Karpas-422 (cell line): ENCODE measurements around the gene LANCL3. TPM values are rescaled to one million over a fixed set of nuclear protein-coding genes. Genes with fewer than 3 reads are reported as not detected.

Experiments
- DNase-seq: peaks from one replicate; pipeline ENCODE4 v3.0.0-alpha.2; 2015
- H2AFZ ChIP-seq: fragments of 200-600 bp; sonication (generic); 2 replicates; pipeline ENCODE4 v1.6.1; 2014; ENCODE audit warnings: antibody characterized with exemption, low read length, mixed read lengths
- H3K27ac ChIP-seq: fragments of 200-600 bp; sonication (generic); 2 replicates; pipeline ENCODE4 v1.5.1; 2014; ENCODE audit warnings: mild to moderate bottlenecking, low read length, moderate library complexity
- H3K27me3 ChIP-seq: fragments of 200-600 bp; sonication (generic); 2 replicates; pipeline ENCODE4 v1.6.1; 2014; ENCODE audit warnings: low read length, mixed read lengths
- H3K36me3 ChIP-seq: fragments of 200-600 bp; sonication (generic); 2 replicates; pipeline ENCODE4 v1.6.1; 2014; ENCODE audit warnings: low read length, mixed read lengths; ENCODE audit not compliant: insufficient read depth
- H3K4me1 ChIP-seq: fragments of 200-600 bp; sonication (generic); 2 replicates; pipeline ENCODE4 v1.6.1; 2014; ENCODE audit warnings: mild to moderate bottlenecking, low read length, mixed read lengths
- H3K4me2 ChIP-seq: fragments of 200-600 bp; sonication (generic); 2 replicates; pipeline ENCODE4 v1.6.1; 2014; ENCODE audit warnings: low read length, low read depth, mild to moderate bottlenecking; ENCODE audit not compliant: poor library complexity, severe bottlenecking
- H3K4me3 ChIP-seq: fragments of 200-600 bp; sonication (generic); 2 replicates; pipeline ENCODE4 v1.5.1; 2014; ENCODE audit warnings: mild to moderate bottlenecking, antibody characterized with exemption, low read length, mixed read lengths
- H3K79me2 ChIP-seq: fragments of 200-600 bp; sonication (generic); 2 replicates; pipeline ENCODE4 v1.6.1; 2014; ENCODE audit warnings: mild to moderate bottlenecking, low read length, mixed read lengths
- H3K9ac ChIP-seq: fragments of 200-600 bp; sonication (generic); 2 replicates; pipeline ENCODE4 v1.6.0; 2014; ENCODE audit warnings: low read length
- H3K9me2 ChIP-seq: fragments of 200-600 bp; sonication (generic), shearing (Covaris generic); replicated peaks from 2 replicates; pipeline ENCODE4 v1.6.0; 2014; ENCODE audit warnings: mild to moderate bottlenecking, low read length, moderate library complexity; ENCODE audit not compliant: insufficient read depth
- H3K9me3 ChIP-seq: fragments of 300-700, 200-600 bp; sonication (generic); 2 replicates; pipeline ENCODE4 v1.6.1; 2014; ENCODE audit warnings: low read length, mixed read lengths
- H4K20me1 ChIP-seq: fragments of 200-600 bp; sonication (generic); 2 replicates; pipeline ENCODE4 v1.6.1; 2014; ENCODE audit warnings: mild to moderate bottlenecking, antibody characterized with exemption, low read length, low read depth; ENCODE audit not compliant: insufficient read depth
- total RNA-seq: library from RNA; depleted of rRNA; stranded (reverse); fragments of >200 nt; shearing (Covaris generic); gene quantifications from 2 replicates; pipeline ENCODE4 v1.2.3, GENCODE V29; 2014; ENCODE audit warnings: low replicate concordance

The LANCL3 gene
- total RNA-seq, 1 experiment from 2014 or later, result not detected

- Histone ChIP-seq H3K9me2 (no peaks in the 10 kb centered on the region), H3K4me1 (no peaks in the 10 kb centered on the region), H3K9ac (no peak overlapping the region), H3K27ac (no peak overlapping the region), H2AFZ (no peak overlapping the region), H4K20me1 (no peaks in the 10 kb centered on the region), H3K36me3 (no peaks in the 10 kb centered on the region), H3K4me2 (no peak overlapping the region), H3K27me3 (no peaks in the 10 kb centered on the region), H3K9me3 (no peaks in the 10 kb centered on the region), H3K4me3 (no peak overlapping the region), H3K79me2 (no peaks in the 10 kb centered on the region)
- DNase-seq, result no peak
Observed at GRCh38 chrX:37686369-37686995, 115.0 kb downstream of the LANCL3 start.

- no peaks in the 10 kb centered on the region for H3K36me3 ChIP-seq
- no peaks in the 10 kb centered on the region for H3K9me3 ChIP-seq
- H3K27ac ChIP-seq, result no peak overlapping the region
- H3K4me2 ChIP-seq, result no peak overlapping the region
- no peak overlapping the region for H3K4me3 ChIP-seq
- no peaks in the 10 kb centered on the region for H3K4me1 ChIP-seq
- no peak overlapping the region for H2AFZ ChIP-seq
- no peaks in the 10 kb centered on the region for H3K27me3 ChIP-seq
- DNase-seq, result no peak
- no peaks in the 10 kb centered on the region for H3K79me2 ChIP-seq
- no peaks in the 10 kb centered on the region for H3K9me2 ChIP-seq
- H4K20me1 ChIP-seq, result no peaks in the 10 kb centered on the region
- H3K9ac ChIP-seq, result no peak overlapping the region
Observed at GRCh38 chrX:37686996-37687395, 115.5 kb downstream of the LANCL3 start.

GRCh38 chrX:37690119-37690518, 118.7 kb downstream of the LANCL3 start:
- Histone ChIP-seq H3K9me2 (no peaks in the 10 kb centered on the region), H3K36me3 (no peaks in the 10 kb centered on the region), H3K27me3 (no peaks in the 10 kb centered on the region), H3K4me1 (no peaks in the 10 kb centered on the region), H3K4me3 (no peak overlapping the region), H3K9me3 (no peaks in the 10 kb centered on the region), H2AFZ (no peak overlapping the region), H3K9ac (no peak overlapping the region), H3K79me2 (no peaks in the 10 kb centered on the region), H3K27ac (no peak overlapping the region), H4K20me1 (no peaks in the 10 kb centered on the region), H3K4me2 (no peak overlapping the region)
- no peak for DNase-seq

- Histone ChIP-seq H3K27me3 (no peaks in the 10 kb centered on the region), H3K4me2 (no peak overlapping the region), H2AFZ (no peak overlapping the region), H3K9ac (no peak overlapping the region), H3K36me3 (no peaks in the 10 kb centered on the region), H3K9me2 (no peaks in the 10 kb centered on the region), H3K79me2 (no peaks in the 10 kb centered on the region), H3K4me1 (no peaks in the 10 kb centered on the region), H3K4me3 (no peak overlapping the region), H3K27ac (no peak overlapping the region), H4K20me1 (no peaks in the 10 kb centered on the region), H3K9me3 (no peaks in the 10 kb centered on the region)
- no peak for DNase-seq
Observed at GRCh38 chrX:37692918-37693317, 121.5 kb downstream of the LANCL3 start.

- Histone ChIP-seq H3K4me3 (no peak overlapping the region), H3K9me2 (no peaks in the 10 kb centered on the region), H3K9me3 (no peaks in the 10 kb centered on the region), H3K27ac (no peak overlapping the region), H3K9ac (no peak overlapping the region), H3K79me2 (no peaks in the 10 kb centered on the region), H4K20me1 (no peaks in the 10 kb centered on the region), H3K27me3 (no peaks in the 10 kb centered on the region), H3K4me1 (no peaks in the 10 kb centered on the region), H3K36me3 (no peaks in the 10 kb centered on the region), H2AFZ (no peak overlapping the region), H3K4me2 (no peak overlapping the region)
- DNase-seq, result no peak
Observed at GRCh38 chrX:37697169-37697760, 125.8 kb downstream of the LANCL3 start.

- H3K36me3 ChIP-seq, result no peaks in the 10 kb centered on the region
- H3K9me3 ChIP-seq, result no peaks in the 10 kb centered on the region
- DNase-seq, result no peak
- no peaks in the 10 kb centered on the region for H3K27me3 ChIP-seq
- no peaks in the 10 kb centered on the region for H3K9me2 ChIP-seq
- H3K4me3 ChIP-seq, result no peak overlapping the region
- H3K4me1 ChIP-seq, result no peaks in the 10 kb centered on the region
- no peak overlapping the region for H3K9ac ChIP-seq
- H3K4me2 ChIP-seq, result no peak overlapping the region
- H3K27ac ChIP-seq, result no peak overlapping the region
- H2AFZ ChIP-seq, result no peak overlapping the region
- H3K79me2 ChIP-seq, result no peaks in the 10 kb centered on the region
- H4K20me1 ChIP-seq, result no peaks in the 10 kb centered on the region
Observed at GRCh38 chrX:37701588-37701987, 130.1 kb downstream of the LANCL3 start.

- Histone ChIP-seq H3K4me1 (no peaks in the 10 kb centered on the region), H3K9me3 (no peaks in the 10 kb centered on the region), H3K9me2 (no peaks in the 10 kb centered on the region), H3K27me3 (no peaks in the 10 kb centered on the region), H2AFZ (no peak overlapping the region), H3K79me2 (no peaks in the 10 kb centered on the region), H4K20me1 (no peaks in the 10 kb centered on the region), H3K36me3 (no peaks in the 10 kb centered on the region), H3K4me2 (no peak overlapping the region), H3K4me3 (no peak overlapping the region), H3K27ac (no peak overlapping the region), H3K9ac (no peak overlapping the region)
- DNase-seq, result no peak
Observed at GRCh38 chrX:37711991-37712390, 140.5 kb downstream of the LANCL3 start.

- H3K4me3 ChIP-seq, result no peak overlapping the region
- no peak overlapping the region for H3K9ac ChIP-seq
- no peaks in the 10 kb centered on the region for H3K27me3 ChIP-seq
- no peak overlapping the region for H3K27ac ChIP-seq
- no peaks in the 10 kb centered on the region for H3K79me2 ChIP-seq
- no peaks in the 10 kb centered on the region for H4K20me1 ChIP-seq
- no peaks in the 10 kb centered on the region for H3K9me2 ChIP-seq
- no peak overlapping the region for H2AFZ ChIP-seq
- no peaks in the 10 kb centered on the region for H3K4me1 ChIP-seq
- H3K4me2 ChIP-seq, result no peak overlapping the region
- DNase-seq, result no peak
- no peaks in the 10 kb centered on the region for H3K9me3 ChIP-seq
- H3K36me3 ChIP-seq, result no peaks in the 10 kb centered on the region
Observed at GRCh38 chrX:37712458-37712857, 141.0 kb downstream of the LANCL3 start.
